Measurements from ENCODE around the gene MRPL45.

The MRPL45 gene

GRCh38 chr17:38329808-38330730, 33.1 kb downstream of the MRPL45 start:
- no peak overlapping the region for H3K4me3 ChIP-seq (ENCODE audit: low read length)
- peaks cover 13% of the 10 kb centered on the region for H3K27me3 ChIP-seq (ENCODE audit: insufficient read depth, low read length)
- no peak overlapping the region for H2AFZ ChIP-seq (ENCODE audit: low read depth, low read length)
- H3K36me3 ChIP-seq (ENCODE audit: insufficient read depth, low read length) = no peaks in the 10 kb centered on the region
- H3K4me1 ChIP-seq (ENCODE audit: insufficient read depth, low read length) = peaks cover 5% of the 10 kb centered on the region
- no peaks in the 10 kb centered on the region for H3K9me3 ChIP-seq (ENCODE audit: low read length)

- no peak overlapping the region for H3K4me3 ChIP-seq (ENCODE audit: low read length)
- H3K36me3 ChIP-seq (ENCODE audit: insufficient read depth, low read length) = no peaks in the 10 kb centered on the region
- H2AFZ ChIP-seq (ENCODE audit: low read depth, low read length) = no peak overlapping the region
- H3K9me3 ChIP-seq (ENCODE audit: low read length) = no peaks in the 10 kb centered on the region
- H3K27me3 ChIP-seq (ENCODE audit: insufficient read depth, low read length) = peaks cover 17% of the 10 kb centered on the region
- H3K4me1 ChIP-seq (ENCODE audit: insufficient read depth, low read length) = no peaks in the 10 kb centered on the region
Observed at GRCh38 chr17:38330941-38331411, 34.0 kb downstream of the MRPL45 start.

GRCh38 chr17:38332735-38333134, 35.8 kb downstream of the MRPL45 start:
- H3K36me3 ChIP-seq (ENCODE audit: insufficient read depth, low read length) = no peaks in the 10 kb centered on the region
- H2AFZ ChIP-seq (ENCODE audit: low read depth, low read length) = no peak overlapping the region
- H3K4me1 ChIP-seq (ENCODE audit: insufficient read depth, low read length) = no peaks in the 10 kb centered on the region
- no peaks in the 10 kb centered on the region for H3K9me3 ChIP-seq (ENCODE audit: low read length)
- H3K27me3 ChIP-seq (ENCODE audit: insufficient read depth, low read length) = peaks cover 31% of the 10 kb centered on the region
- no peak overlapping the region for H3K4me3 ChIP-seq (ENCODE audit: low read length)

DNA sequence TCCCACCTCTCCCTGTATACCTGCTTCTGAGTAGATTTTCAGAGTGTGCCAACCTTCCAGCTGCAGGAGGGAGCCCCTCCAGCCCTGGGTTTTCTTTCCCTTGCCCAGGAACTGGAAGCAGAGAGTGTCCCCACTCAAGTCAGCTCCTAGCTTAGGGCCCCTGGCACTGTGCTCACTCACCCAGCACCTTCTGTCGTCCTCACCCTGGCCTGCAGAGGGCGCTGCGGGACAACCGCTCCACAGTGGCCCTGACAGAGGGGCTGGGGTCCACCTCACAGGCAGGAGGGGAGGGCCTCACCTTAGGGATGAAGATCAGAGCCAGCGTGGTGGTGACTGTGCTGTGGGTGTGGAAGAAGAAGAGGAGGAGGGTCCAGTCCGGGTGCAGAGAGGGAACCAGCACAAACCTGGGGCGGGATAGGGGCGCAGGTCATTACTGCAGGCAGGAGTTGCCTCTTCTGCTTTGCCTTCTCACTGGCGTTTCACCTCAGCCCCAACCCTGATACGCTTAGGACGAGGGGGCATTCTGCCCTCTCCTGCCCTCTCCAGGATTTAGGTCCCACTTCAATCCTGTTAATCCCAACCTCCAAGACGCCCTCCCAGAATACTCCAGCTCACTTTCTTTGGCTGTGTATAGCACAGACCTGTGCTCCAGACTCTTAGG, 36.8 kb downstream of the MRPL45 start:
- Histone ChIP-seq H3K36me3 (ENCODE audit: insufficient read depth, low read length) (no peaks in the 10 kb centered on the region), H2AFZ (ENCODE audit: low read depth, low read length) (no peak overlapping the region), H3K4me3 (ENCODE audit: low read length) (no peak overlapping the region), H3K27me3 (ENCODE audit: insufficient read depth, low read length) (peaks cover 34% of the 10 kb centered on the region), H3K9me3 (ENCODE audit: low read length) (no peaks in the 10 kb centered on the region), H3K4me1 (ENCODE audit: insufficient read depth, low read length) (no peaks in the 10 kb centered on the region)

DNA sequence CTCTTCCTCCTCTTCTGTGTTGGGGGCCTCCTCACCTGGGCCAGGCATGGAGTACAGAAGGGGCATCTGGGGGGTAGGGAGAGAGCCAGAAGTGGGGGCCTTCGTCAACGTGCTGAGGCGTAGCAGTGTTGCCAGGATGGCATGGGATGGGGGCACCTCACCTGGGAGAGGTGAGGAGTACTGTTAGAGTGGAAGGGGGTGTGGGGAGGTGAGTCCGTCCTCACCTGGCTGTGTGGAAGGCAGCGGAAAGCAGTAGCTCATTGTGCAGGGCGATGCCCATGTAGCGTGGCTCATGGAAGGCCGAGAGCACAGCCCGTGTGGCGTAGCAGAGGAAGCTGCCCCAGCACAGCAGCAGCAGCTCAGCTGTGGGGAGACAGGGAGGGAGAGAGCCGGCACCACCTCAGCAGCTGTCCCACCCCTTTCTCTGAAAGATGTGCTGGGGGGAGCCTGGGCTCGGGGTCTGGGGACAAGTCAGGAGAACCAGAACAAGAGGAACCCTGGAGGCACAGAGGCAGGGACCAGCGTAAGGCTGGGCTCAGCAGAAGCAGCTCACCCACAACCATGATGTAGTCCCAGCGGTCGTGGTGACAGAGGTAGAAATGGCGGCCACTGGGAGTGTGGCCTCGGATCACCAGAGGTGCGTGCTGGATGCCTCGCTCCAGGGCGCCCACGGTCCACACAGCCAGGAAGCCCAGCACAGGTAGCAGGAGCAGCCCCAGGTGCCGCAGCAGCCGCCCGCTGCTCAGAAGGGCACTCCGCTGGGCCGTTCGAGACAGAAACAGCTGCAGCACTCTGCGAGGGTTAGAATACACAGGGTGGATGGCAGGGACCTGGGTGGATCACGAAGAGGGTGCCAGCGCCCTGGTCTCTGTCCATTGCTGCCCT, 37.8 kb downstream of the MRPL45 start:
- Histone ChIP-seq H3K4me3 (ENCODE audit: low read length) (no peak overlapping the region), H2AFZ (ENCODE audit: low read depth, low read length) (no peak overlapping the region), H3K9me3 (ENCODE audit: low read length) (no peaks in the 10 kb centered on the region), H3K27me3 (ENCODE audit: insufficient read depth, low read length) (peaks cover 34% of the 10 kb centered on the region), H3K4me1 (ENCODE audit: insufficient read depth, low read length) (no peaks in the 10 kb centered on the region), H3K36me3 (ENCODE audit: insufficient read depth, low read length) (no peaks in the 10 kb centered on the region)

GRCh38 chr17:38336838-38337237, 39.9 kb downstream of the MRPL45 start:
- Histone ChIP-seq H2AFZ (ENCODE audit: low read depth, low read length) (no peak overlapping the region), H3K4me1 (ENCODE audit: insufficient read depth, low read length) (peaks cover 7% of the 10 kb centered on the region), H3K9me3 (ENCODE audit: low read length) (no peaks in the 10 kb centered on the region), H3K27me3 (ENCODE audit: insufficient read depth, low read length) (peaks cover 34% of the 10 kb centered on the region), H3K4me3 (ENCODE audit: low read length) (no peak overlapping the region), H3K36me3 (ENCODE audit: insufficient read depth, low read length) (no peaks in the 10 kb centered on the region)

GRCh38 chr17:38338053-38338452, 41.1 kb downstream of the MRPL45 start:
- H3K9me3 ChIP-seq (ENCODE audit: low read length) = no peaks in the 10 kb centered on the region

GRCh38 chr17:38338535-38338934, 41.6 kb downstream of the MRPL45 start:
- H2AFZ ChIP-seq (ENCODE audit: low read depth, low read length) = no peak overlapping the region
- H3K36me3 ChIP-seq (ENCODE audit: insufficient read depth, low read length) = no peaks in the 10 kb centered on the region
- no peak overlapping the region for H3K4me3 ChIP-seq (ENCODE audit: low read length)
- H3K4me1 ChIP-seq (ENCODE audit: insufficient read depth, low read length) = peaks cover 7% of the 10 kb centered on the region
- H3K9me3 ChIP-seq (ENCODE audit: low read length) = no peaks in the 10 kb centered on the region
- peaks cover 30% of the 10 kb centered on the region for H3K27me3 ChIP-seq (ENCODE audit: insufficient read depth, low read length)

More at GRCh38 chr17:38338053-38338452, 41.1 kb downstream of the MRPL45 start:
- Histone ChIP-seq H2AFZ (ENCODE audit: low read depth, low read length) (no peak overlapping the region), H3K4me1 (ENCODE audit: insufficient read depth, low read length) (peaks cover 7% of the 10 kb centered on the region), H3K4me3 (ENCODE audit: low read length) (no peak overlapping the region), H3K36me3 (ENCODE audit: insufficient read depth, low read length) (no peaks in the 10 kb centered on the region), H3K27me3 (ENCODE audit: insufficient read depth, low read length) (peaks cover 33% of the 10 kb centered on the region)

- Histone ChIP-seq H3K4me3 (ENCODE audit: low read length) (no peak overlapping the region), H3K36me3 (ENCODE audit: insufficient read depth, low read length) (no peaks in the 10 kb centered on the region), H3K27me3 (ENCODE audit: insufficient read depth, low read length) (peaks cover 21% of the 10 kb centered on the region), H3K9me3 (ENCODE audit: low read length) (no peaks in the 10 kb centered on the region), H2AFZ (ENCODE audit: low read depth, low read length) (no peak overlapping the region), H3K4me1 (ENCODE audit: insufficient read depth, low read length) (peaks cover 7% of the 10 kb centered on the region)
Observed at GRCh38 chr17:38339891-38340290, 42.9 kb downstream of the MRPL45 start.

- no peaks in the 10 kb centered on the region for H3K36me3 ChIP-seq (ENCODE audit: insufficient read depth, low read length)
- H2AFZ ChIP-seq (ENCODE audit: low read depth, low read length) = no peak overlapping the region
- H3K9me3 ChIP-seq (ENCODE audit: low read length) = no peaks in the 10 kb centered on the region
- H3K4me3 ChIP-seq (ENCODE audit: low read length) = no peak overlapping the region
- peaks cover 16% of the 10 kb centered on the region for H3K27me3 ChIP-seq (ENCODE audit: insufficient read depth, low read length)
- peaks cover 7% of the 10 kb centered on the region for H3K4me1 ChIP-seq (ENCODE audit: insufficient read depth, low read length)
Observed at GRCh38 chr17:38341035-38341721, 44.2 kb downstream of the MRPL45 start.

DNA sequence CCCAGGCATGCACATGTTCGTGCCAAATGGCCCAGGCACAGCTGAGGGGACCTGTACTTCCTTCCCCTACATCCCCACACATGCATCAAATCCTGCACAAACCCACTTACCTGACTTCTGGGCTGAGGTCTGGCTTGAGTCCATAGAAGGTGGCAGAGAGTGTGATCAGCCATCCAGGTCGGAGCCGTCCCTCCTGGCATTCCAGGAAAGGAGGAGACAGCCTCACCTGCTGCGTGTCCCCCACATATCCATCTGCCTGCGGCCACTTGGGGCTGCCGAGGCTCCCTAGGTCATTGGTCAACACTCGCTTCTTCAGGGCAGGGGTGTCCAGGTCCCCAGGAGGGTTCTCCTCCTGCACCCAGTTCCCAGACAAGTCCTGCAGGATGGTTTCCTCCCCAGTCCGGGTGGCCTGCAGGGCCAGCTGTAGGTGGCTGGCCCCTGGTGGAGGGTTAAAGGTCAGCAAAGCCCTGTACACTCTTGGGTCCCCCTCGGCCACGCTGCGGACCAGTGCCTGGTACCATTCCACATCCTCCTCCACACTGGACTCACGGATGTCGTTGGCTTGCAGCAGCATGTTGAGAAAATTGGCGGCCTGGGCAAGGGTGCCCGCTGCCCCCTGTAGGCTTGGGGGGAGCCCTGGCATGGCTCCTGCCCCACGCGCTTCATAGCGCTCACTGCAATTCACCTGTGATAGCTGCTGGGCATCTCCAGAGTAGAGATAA, 46.1 kb downstream of the MRPL45 start:
- Histone ChIP-seq H2AFZ (ENCODE audit: low read depth, low read length) (no peak overlapping the region), H3K4me3 (ENCODE audit: low read length) (no peak overlapping the region), H3K4me1 (ENCODE audit: insufficient read depth, low read length) (peaks cover 7% of the 10 kb centered on the region), H3K36me3 (ENCODE audit: insufficient read depth, low read length) (no peaks in the 10 kb centered on the region), H3K27me3 (ENCODE audit: insufficient read depth, low read length) (peaks cover under 1% of the 10 kb centered on the region), H3K9me3 (ENCODE audit: low read length) (no peaks in the 10 kb centered on the region)

Measured in neuron (in vitro differentiated cells).